ENCODE data around the gene DGAT2L6.
A peak's percentile ranks its signal among the peaks of the same experiment; 100 is the strongest.

Gene DGAT2L6

DNA sequence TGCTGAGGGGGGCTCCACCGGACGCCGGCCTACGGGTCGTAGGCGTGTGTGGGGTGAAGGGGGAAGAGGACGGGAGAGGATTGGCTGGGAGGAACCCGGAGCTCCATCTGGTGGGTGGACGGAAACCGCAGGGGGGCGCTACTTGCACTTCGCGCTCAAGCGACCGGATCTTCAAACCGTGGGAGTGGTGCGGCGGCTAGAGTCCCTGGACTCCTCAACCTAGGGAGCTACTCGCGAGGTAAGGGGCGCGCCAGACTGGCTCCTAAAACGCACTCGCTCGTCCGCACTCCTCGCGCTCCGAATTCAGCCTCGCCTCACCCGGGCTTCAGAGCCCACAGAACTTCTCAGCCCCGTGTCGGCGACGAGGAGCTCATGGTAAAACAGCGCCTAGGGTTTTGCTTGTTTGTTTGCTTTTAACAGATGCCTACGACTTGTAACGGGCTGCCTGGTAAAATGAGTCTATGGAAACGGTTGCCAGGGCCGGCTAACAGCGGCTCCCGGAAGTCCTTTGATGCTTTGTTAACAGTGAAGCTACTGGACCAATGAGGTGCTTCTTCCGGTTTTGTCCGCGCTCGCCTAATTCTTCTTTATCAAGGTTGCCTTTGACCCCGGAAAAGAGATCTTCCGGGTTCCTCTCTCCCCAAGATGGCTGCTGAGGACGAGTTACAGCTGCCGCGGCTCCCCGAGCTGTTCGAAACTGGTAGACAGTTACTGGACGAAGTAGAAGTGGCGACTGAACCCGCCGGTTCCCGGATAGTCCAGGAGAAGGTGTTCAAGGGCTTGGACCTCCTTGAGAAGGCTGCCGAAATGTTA lies 43.8 kb upstream of the DGAT2L6 start, which contains the start of gene IGBP1:
Gene IGBP1, plus strand, starts transcription at position 145 of the 813 bp plus-strand sequence. Its CDS starts 501 bp downstream, at position 646.
- Histone ChIP-seq H3K9me3 (no peaks in the 10 kb centered on the region), H3K27me3 (no peaks in the 10 kb centered on the region), H3K4me1 (ENCODE audit: control insufficient read depth in 1 of 2, insufficient read depth in 1 of 2, low read depth in 1 of 2, low read length in 1 of 2) (peaks cover 18 to 20% of the 10 kb centered on the region in 2 experiments), H3K4me3 (ENCODE audit: low read depth in 1 of 2, low read length in 1 of 2) (peak within 1 kb of the TSS; percentile 72 to 86), H3K27ac (peak within 1 kb of the TSS; percentile 90), H3K36me3 (no peaks in the 10 kb centered on the region)
- TF ChIP-seq, protein P1, sequence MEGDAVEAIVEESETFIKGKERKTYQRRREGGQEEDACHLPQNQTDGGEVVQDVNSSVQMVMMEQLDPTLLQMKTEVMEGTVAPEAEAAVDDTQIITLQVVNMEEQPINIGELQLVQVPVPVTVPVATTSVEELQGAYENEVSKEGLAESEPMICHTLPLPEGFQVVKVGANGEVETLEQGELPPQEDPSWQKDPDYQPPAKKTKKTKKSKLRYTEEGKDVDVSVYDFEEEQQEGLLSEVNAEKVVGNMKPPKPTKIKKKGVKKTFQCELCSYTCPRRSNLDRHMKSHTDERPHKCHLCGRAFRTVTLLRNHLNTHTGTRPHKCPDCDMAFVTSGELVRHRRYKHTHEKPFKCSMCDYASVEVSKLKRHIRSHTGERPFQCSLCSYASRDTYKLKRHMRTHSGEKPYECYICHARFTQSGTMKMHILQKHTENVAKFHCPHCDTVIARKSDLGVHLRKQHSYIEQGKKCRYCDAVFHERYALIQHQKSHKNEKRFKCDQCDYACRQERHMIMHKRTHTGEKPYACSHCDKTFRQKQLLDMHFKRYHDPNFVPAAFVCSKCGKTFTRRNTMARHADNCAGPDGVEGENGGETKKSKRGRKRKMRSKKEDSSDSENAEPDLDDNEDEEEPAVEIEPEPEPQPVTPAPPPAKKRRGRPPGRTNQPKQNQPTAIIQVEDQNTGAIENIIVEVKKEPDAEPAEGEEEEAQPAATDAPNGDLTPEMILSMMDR (IDR thresholded peaks at IDR 0.05), result peak; percentile 12

DNA sequence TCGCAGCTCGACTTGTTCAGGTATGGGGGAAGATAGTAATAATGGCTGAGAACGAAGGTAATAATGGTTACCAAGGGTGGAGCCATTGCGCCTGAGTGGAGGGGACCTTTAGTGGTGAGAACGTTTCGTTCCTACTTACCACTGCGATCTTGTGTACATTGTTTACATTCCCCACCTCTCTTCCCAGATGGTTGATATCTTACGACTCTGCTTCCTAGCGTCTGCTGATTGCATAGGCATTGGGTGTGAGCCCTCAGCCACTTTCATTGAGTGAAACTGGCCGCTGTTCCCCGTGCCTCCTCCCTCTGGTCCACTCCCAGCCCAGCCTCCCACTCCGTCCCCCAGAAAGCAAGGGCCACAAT lies 43.2 kb upstream of the DGAT2L6 start:
- Histone ChIP-seq H3K4me1 (ENCODE audit: control insufficient read depth in 1 of 2, insufficient read depth in 1 of 2, low read depth in 1 of 2, low read length in 1 of 2) (peaks cover 18 to 20% of the 10 kb centered on the region in 2 experiments), H3K27me3 (no peaks in the 10 kb centered on the region), H3K9me3 (no peaks in the 10 kb centered on the region), H3K27ac (peak overlapping the region; percentile 90), H3K4me3 (ENCODE audit: low read depth in 1 of 2, low read length in 1 of 2) (peak overlapping the region; percentile 72 to 86), H3K36me3 (no peaks in the 10 kb centered on the region)
- TF ChIP-seq, protein P1 (IDR thresholded peaks at IDR 0.05), result no peak

DNA sequence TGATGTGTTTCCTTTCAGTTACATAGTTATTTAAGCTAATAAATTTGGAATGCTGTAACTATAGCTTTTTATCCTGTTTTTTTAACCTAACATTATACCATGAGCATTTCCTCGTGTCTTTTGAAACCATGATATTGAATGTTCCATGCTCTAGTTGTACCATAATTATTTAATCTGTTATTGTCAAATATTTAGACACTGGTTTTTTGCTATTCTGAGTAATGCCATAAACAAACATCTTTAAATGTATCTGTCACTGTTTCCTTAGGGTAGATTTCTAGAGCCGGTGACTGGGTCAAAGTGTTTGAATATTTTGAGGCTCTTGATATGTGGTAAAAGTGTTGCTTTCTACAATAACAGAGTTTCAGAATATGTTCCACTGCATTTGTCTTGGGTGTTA lies 38.7 kb upstream of the DGAT2L6 start:
- TF ChIP-seq, protein P1 (IDR thresholded peaks at IDR 0.05), result no peak
- Histone ChIP-seq H3K36me3 (no peaks in the 10 kb centered on the region), H3K27me3 (no peaks in the 10 kb centered on the region), H3K27ac (no peak overlapping the region), H3K4me1 (ENCODE audit: control insufficient read depth in 1 of 2, insufficient read depth in 1 of 2, low read depth in 1 of 2, low read length in 1 of 2) (peaks cover 12 to 14% of the 10 kb centered on the region in 2 experiments), H3K9me3 (no peaks in the 10 kb centered on the region), H3K4me3 (ENCODE audit: low read depth in 1 of 2, low read length in 1 of 2) (no peak overlapping the region)

DNA sequence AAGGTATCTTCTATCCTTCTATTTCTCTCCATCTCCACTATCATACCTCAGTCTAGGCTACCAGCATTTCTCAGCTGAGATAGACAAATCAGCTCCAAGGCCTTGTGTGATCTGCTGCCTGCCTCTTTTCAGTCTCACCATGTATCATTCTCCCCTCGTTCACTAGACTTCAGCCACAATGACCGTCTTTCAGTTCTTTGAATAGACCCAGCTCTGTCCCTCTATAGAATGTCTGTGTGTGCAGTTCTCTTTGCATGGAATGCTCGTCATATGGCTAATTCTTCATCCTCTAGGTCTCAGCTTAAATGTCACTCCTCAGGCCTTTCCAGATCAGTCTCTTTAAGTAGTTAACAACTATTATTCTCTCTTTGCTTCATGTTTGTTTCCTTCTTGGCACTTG lies 37.5 kb upstream of the DGAT2L6 start:
- TF ChIP-seq, protein P1 (IDR thresholded peaks at IDR 0.05), result no peak
- Histone ChIP-seq H3K4me3 (ENCODE audit: low read depth in 1 of 2, low read length in 1 of 2) (no peak overlapping the region), H3K36me3 (no peaks in the 10 kb centered on the region), H3K27ac (no peak overlapping the region), H3K9me3 (no peaks in the 10 kb centered on the region), H3K27me3 (no peaks in the 10 kb centered on the region), H3K4me1 (ENCODE audit: control insufficient read depth in 1 of 2, insufficient read depth in 1 of 2, low read depth in 1 of 2, low read length in 1 of 2) (peaks cover 5 to 6% of the 10 kb centered on the region in 2 experiments)

DNA sequence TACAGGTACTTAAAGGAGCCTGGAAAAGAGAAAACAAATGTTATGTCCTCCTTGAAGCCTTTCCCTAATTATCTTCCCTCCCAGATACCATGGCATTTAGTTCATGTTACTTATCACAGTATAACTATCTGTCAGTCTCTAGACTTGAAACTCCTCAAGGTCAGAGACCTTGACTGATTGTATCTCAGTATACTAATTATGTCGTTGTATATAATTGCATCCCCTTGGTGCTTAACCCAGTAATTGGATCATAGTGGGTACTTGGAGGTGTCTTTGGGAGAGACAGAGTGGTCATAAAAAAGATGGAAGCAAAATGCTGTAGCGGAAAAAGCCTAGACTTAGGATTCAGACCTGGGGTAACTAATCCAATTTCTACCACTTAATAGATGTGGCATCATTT lies 35.9 kb upstream of the DGAT2L6 start:
- no peaks in the 10 kb centered on the region for H3K9me3 ChIP-seq
- peaks cover 6% of the 10 kb centered on the region for H3K36me3 ChIP-seq
- H3K4me3 ChIP-seq (ENCODE audit: low read depth in 1 of 2, low read length in 1 of 2), result no peak overlapping the region
- H3K27ac ChIP-seq, result no peak overlapping the region
- no peaks in the 10 kb centered on the region for H3K27me3 ChIP-seq
- no peaks in the 10 kb centered on the region for H3K4me1 ChIP-seq (ENCODE audit: control insufficient read depth in 1 of 2, insufficient read depth in 1 of 2, low read depth in 1 of 2, low read length in 1 of 2)
- TF ChIP-seq, protein P1 (IDR thresholded peaks at IDR 0.05), result no peak

All from neutrophil (primary cell).